ENCODE results near the gene CNPY4. TPM values are rescaled to one million over a fixed set of nuclear protein-coding genes. Genes with fewer than 3 reads are reported as not detected.

CNPY4 gene
- total RNA-seq, 6 experiments from 2014 or later: 24.4 to 32.4 (median 26.3) TPM

DNA sequence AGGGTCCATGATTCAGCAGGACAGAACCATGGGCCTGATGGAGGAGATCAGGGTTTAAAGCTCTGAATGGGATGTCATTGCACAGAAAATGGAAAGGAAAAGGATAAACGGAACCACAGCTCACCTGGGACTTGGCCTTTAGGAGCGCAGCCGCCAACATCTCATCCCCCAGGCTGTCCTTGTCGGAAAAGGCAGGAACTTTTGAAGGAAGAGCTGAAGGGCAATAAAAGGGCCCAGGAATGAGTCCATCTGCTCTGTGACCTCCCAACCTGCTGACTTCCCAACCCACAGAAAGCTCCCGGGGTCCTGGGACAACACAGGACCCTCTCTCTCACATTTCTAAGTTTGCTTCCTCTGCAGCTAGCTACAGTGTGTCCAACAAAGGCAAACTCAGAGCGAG lies 44.0 kb upstream of the CNPY4 start:
- TF ChIP-seq, protein P1, sequence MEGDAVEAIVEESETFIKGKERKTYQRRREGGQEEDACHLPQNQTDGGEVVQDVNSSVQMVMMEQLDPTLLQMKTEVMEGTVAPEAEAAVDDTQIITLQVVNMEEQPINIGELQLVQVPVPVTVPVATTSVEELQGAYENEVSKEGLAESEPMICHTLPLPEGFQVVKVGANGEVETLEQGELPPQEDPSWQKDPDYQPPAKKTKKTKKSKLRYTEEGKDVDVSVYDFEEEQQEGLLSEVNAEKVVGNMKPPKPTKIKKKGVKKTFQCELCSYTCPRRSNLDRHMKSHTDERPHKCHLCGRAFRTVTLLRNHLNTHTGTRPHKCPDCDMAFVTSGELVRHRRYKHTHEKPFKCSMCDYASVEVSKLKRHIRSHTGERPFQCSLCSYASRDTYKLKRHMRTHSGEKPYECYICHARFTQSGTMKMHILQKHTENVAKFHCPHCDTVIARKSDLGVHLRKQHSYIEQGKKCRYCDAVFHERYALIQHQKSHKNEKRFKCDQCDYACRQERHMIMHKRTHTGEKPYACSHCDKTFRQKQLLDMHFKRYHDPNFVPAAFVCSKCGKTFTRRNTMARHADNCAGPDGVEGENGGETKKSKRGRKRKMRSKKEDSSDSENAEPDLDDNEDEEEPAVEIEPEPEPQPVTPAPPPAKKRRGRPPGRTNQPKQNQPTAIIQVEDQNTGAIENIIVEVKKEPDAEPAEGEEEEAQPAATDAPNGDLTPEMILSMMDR (IDR thresholded peaks at IDR 0.05): no peak
- no peak for DNase-seq
- Mint-ChIP-seq H3K4me3 (no peak overlapping the region), H3K9me3 (peaks cover 36% of the 10 kb centered on the region), H3K36me3 (ENCODE audit: low read depth) (peaks cover 83% of the 10 kb centered on the region), H3K27ac (no peak overlapping the region), H3K4me1 (ENCODE audit: low read depth) (peaks cover 18% of the 10 kb centered on the region), H3K27me3 (ENCODE audit: insufficient read depth) (peaks cover 4% of the 10 kb centered on the region; the same call in 1 of the 2 replicates)

DNA sequence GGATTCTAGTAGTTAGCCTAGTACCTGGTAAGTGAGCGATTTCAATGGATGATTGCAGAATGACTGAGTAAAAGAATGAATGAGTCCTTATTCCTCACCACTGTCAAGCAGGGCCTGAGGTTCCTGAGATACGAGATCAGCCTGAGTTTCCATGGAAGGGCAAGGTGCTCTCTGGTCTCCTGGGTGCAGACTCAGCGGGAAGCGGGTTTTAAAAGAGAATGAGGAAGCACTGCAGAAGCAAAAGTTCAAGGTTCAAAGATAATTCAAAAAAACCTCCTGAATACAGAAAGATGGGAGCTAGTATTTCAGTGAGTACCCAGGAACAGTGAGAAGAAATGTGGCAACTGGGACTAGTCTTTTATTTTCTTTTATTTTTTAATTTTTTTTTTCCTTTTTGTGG lies 42.2 kb upstream of the CNPY4 start:
- Mint-ChIP-seq H3K4me1 (ENCODE audit: low read depth) (peaks cover 25% of the 10 kb centered on the region), H3K9me3 (peaks cover 18% of the 10 kb centered on the region), H3K4me3 (no peak overlapping the region), H3K36me3 (ENCODE audit: low read depth) (peaks cover 72% of the 10 kb centered on the region), H3K27me3 (ENCODE audit: insufficient read depth) (peaks cover under 1% of the 10 kb centered on the region; the same call in 1 of the 2 replicates), H3K27ac (no peak overlapping the region)
- DNase-seq: no peak
- TF ChIP-seq, protein P1 (IDR thresholded peaks at IDR 0.05): no peak

DNA sequence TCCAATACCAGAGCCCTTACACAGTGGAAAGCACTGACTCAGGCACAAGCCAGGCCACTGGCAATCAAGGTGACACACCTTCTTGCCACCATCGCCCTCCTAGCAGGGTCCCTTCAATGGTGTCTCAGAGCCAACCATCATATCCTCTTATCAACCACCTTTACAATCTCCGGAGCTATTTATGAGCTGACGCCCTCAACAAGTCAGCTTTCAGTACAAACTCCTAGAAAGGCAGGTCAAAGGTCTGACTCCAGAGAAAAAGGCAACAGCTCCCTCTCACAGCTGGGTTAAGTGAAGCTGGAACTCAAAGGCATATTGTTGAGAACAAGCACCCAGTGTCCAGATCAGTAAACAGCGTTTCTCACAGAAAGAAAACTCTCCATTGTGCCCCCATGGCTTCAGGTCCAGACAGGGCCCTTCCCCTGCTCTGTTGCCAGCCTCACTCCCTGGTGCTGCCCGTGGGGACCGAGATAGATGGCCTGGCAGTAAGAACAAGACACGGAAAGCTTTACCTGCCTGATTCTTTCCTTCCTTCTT lies 40.3 kb upstream of the CNPY4 start:
- TF ChIP-seq, protein P1 (IDR thresholded peaks at IDR 0.05): no peak
- H3K27ac Mint-ChIP-seq: peak overlapping the region; percentile 53; the same call in 1 of the 2 replicates
- H3K27me3 Mint-ChIP-seq (ENCODE audit: insufficient read depth): no peaks in the 10 kb centered on the region
- DNase-seq: no peak
- H3K4me3 Mint-ChIP-seq: peak overlapping the region; percentile 10; the same call in 1 of the 2 replicates
- H3K9me3 Mint-ChIP-seq: no peaks in the 10 kb centered on the region; the same call in none of the 2 replicates
- H3K36me3 Mint-ChIP-seq (ENCODE audit: low read depth): peaks cover 53% of the 10 kb centered on the region
- H3K4me1 Mint-ChIP-seq (ENCODE audit: low read depth): peaks cover 34% of the 10 kb centered on the region

DNA sequence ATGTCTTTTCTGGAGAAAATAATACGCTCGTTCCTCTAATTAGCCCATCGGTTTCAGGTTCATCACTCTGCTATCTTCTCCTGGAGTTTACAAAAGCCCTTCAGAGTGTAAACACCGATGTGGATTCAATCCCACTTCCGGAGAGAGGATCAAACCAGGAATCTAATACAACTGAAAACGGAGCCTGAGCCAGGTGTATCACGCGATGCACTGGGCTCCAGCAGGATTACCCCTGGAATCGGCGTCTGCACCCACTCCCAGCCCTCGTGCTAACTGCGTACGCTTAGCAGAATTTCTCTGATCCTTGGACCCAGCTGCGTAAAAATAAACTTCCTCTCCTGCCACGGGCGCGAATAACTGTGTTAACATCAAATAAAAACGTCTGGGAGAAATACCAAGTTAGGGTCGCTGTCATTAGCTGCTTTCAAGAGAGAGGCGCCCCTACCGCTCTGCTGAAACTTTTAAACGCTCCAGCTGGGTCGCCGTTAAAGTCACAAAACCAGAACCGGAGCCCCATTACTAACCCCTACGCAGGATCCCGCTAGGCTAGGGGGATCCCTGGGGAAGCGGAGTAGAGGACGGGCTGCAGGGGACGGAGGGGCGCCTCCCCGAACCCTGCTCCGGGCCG lies 38.4 kb upstream of the CNPY4 start:
- H3K27me3 Mint-ChIP-seq (ENCODE audit: insufficient read depth): no peaks in the 10 kb centered on the region
- H3K27ac Mint-ChIP-seq: peak overlapping the region; percentile 87
- H3K36me3 Mint-ChIP-seq (ENCODE audit: low read depth): peaks cover 34% of the 10 kb centered on the region
- no peaks in the 10 kb centered on the region; the same call in 1 of the 2 replicates for H3K9me3 Mint-ChIP-seq
- DNase-seq: no peak
- H3K4me1 Mint-ChIP-seq (ENCODE audit: low read depth): peaks cover 41% of the 10 kb centered on the region
- TF ChIP-seq, protein P1 (IDR thresholded peaks at IDR 0.05): no peak
- peak overlapping the region; percentile 97 for H3K4me3 Mint-ChIP-seq

DNA sequence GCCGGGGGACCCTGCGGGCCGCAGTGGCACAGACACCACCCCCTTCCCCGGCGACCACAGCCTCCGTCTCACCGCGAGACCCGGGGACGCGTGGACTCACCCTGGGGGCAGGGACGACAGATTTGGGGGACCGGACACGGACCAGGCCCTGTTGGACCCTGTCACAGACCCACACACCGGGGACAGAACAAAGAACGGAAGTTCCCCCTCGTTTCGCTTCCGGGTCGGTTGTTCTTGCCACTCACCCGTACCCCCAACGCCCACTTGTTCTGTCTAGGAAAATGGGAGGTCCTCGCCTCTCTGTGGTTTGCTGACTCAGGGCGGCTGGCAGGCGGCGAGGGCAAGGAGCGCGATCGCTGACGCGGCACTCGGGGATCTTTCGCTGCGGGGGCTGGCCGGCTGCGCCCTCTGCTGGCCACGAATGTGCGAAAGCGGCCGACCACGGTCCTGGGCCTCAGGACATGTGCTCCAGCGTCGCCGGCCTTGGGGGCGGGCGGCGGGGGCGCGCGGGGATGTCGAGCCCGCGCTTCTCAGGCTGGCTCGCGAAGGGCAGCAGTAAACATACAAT lies 37.8 kb upstream of the CNPY4 start, which contains the start of gene ZNF3:
Gene ZNF3, minus strand, starts transcription at position 189 of the 568 bp plus-strand sequence. CDS start 4,366 bp downstream, outside the sequence.
- Mint-ChIP-seq H3K4me3 (peak within 1 kb of the TSS; percentile 97), H3K27me3 (ENCODE audit: insufficient read depth) (no peaks in the 10 kb centered on the region), H3K9me3 (no peaks in the 10 kb centered on the region), H3K4me1 (ENCODE audit: low read depth) (peaks cover 45% of the 10 kb centered on the region), H3K36me3 (ENCODE audit: low read depth) (peaks cover 28% of the 10 kb centered on the region), H3K27ac (peak within 1 kb of the TSS; percentile 87)
- DNase-seq: peak; percentile 99
- TF ChIP-seq, protein P1 (IDR thresholded peaks at IDR 0.05): peak; percentile 98

All from HFFc6 (cell line).